H1 (cell line): ENCODE data around the gene BNIP1.

ENCODE experiments used
- CEBPB ChIP-seq: IDR thresholded peaks from 2 replicates; pipeline ENCODE4 v1.6.1; 2012; ENCODE audit warnings: low read depth, low read length
- CTCF ChIP-seq, 3 experiments: IDR thresholded peaks; 1 replicate in 2 of 3; 2 replicates in 1 of 3; pipeline versions ENCODE4 v1.5.1 to v1.6.1; 2011; ENCODE audit warnings: low read length in 3 of 3, mild to moderate bottlenecking in 3 of 3, inconsistent platforms in 2 of 3, low read depth in 1 of 3, moderate library complexity in 1 of 3; ENCODE audit not compliant: insufficient read depth in 1 of 3; ENCODE audit errors: control extremely low read depth in 1 of 3
- MAX ChIP-seq: IDR thresholded peaks from 2 replicates; pipeline ENCODE4 v1.6.1; 2012; ENCODE audit warnings: inconsistent platforms
- POLR2A ChIP-seq, 2 experiments: IDR thresholded peaks; 1 replicate in 1 of 2; 2 replicates in 1 of 2; pipeline ENCODE4 v1.6.1; 2011; ENCODE audit warnings: low read depth in 2 of 2, low read length in 2 of 2, mild to moderate bottlenecking in 2 of 2; ENCODE audit errors: control extremely low read depth in 1 of 2
- POLR2AphosphoS5 ChIP-seq: IDR thresholded peaks from 2 replicates; pipeline ENCODE4 v1.6.1; 2011; ENCODE audit warnings: low read depth, low read length
- SRF ChIP-seq: IDR thresholded peaks from 2 replicates; pipeline ENCODE4 v1.6.1; 2011; ENCODE audit warnings: mild to moderate bottlenecking, low read depth, low read length, moderate library complexity
- TAF7 ChIP-seq: optimal IDR thresholded peaks from 2 replicates; pipeline ENCODE3; 2011; ENCODE audit warnings: low read depth, mild to moderate bottlenecking, inconsistent platforms, low read length, moderate library complexity, borderline replicate concordance
- TEAD4 ChIP-seq: IDR thresholded peaks from 2 replicates; pipeline ENCODE4 v1.6.1; 2012; ENCODE audit warnings: low read depth, low read length, inconsistent platforms, mixed read lengths

DNA sequence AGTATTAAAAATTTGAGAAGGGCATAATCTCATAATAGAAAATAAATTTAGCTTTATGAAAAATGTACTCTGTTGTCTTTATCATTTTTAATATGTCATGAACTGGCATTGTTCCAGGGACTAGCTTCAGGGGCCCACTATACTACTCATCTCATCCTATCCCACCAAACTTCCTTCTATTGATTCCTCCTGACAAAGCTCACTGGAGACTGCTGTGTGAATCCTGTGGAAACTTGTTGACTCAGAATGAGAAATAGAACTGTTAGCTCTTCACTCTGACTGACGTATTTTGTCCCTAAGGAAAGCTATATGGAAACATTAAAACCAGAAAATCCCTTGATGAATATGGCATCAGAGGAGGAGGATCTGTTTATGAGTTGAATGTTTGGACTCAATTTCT is 29.8 kb upstream of the BNIP1 start:
- TF ChIP-seq CTCF (IDR thresholded peaks at IDR 0.05; ENCODE audit: control extremely low read depth in 1 of 3, insufficient read depth in 1 of 3, low read depth in 1 of 3, low read length in 3 of 3), result no peak
- no peak for TF ChIP-seq TAF7
- no peak for TF ChIP-seq MAX
- no peak for TF ChIP-seq CEBPB
- no peak for TF ChIP-seq TEAD4
- no peak for TF ChIP-seq POLR2AphosphoS5
- TF ChIP-seq POLR2A (IDR thresholded peaks at IDR 0.05; ENCODE audit: control extremely low read depth in 1 of 2, low read depth in 2 of 2, low read length in 2 of 2), result no peak
- no peak for TF ChIP-seq SRF
